Panc1 (cell line): Measurements from ENCODE around the gene APBB1. TPM values are rescaled to one million over a fixed set of nuclear protein-coding genes. Genes with fewer than 3 reads are reported as not detected.

Source experiments
- ATAC-seq: fragments of 200-7000 bp; cut with Tn5 transposase; 2 replicates; pipeline ENCODE4 v1.9.1; 2020; ENCODE audit warnings: mild to moderate bottlenecking, moderate library complexity
- BruUV-seq: library from RNA; stranded (reverse); fragments of 400-500 nt; replicated peaks from 2 replicates; lab custom pipeline; 2021; lab: Mats Ljungman, UMichigan
- CTCF ChIA-PET: fragments of 300-600 bp; sonication (Branson Sonifier 250); formaldehyde crosslinking; loops from one replicate; lab custom pipeline; 2022; ENCODE audit warnings: antibody characterized with exemption; lab: Charles Lee
- POLR2A ChIA-PET: fragments of 300-600 bp; sonication (Branson Sonifier 250); formaldehyde crosslinking; loops from one replicate; lab custom pipeline; 2022; ENCODE audit warnings: antibody characterized with exemption; lab: Charles Lee
- DNase-seq: peaks from one replicate; pipeline ENCODE4 v3.0.0-alpha.2; 2010; ENCODE audit warnings: low read depth, low spot score
- H3K27ac ChIP-seq: 2 replicates; pipeline ENCODE4 v1.5.1; 2011; ENCODE audit warnings: mild to moderate bottlenecking, low read length, inconsistent platforms
- H3K27me3 ChIP-seq: fragments of 200-500 bp; sonication (Bioruptor generic); 2 replicates; pipeline ENCODE4 v1.6.0; 2014; ENCODE audit warnings: low read length, inconsistent platforms; ENCODE audit not compliant: control insufficient read depth, insufficient read depth
- H3K36me3 ChIP-seq: fragments of 200-500 bp; sonication (Bioruptor generic); 2 replicates; pipeline ENCODE4 v1.5.1; 2014; ENCODE audit warnings: inconsistent platforms, mild to moderate bottlenecking, low read length, moderate library complexity; ENCODE audit not compliant: control insufficient read depth, insufficient read depth
- H3K4me1 ChIP-seq: 2 replicates; pipeline ENCODE4 v1.5.1; 2011; ENCODE audit warnings: inconsistent platforms, mild to moderate bottlenecking, low read length, moderate library complexity; ENCODE audit not compliant: control insufficient read depth, insufficient read depth
- H3K4me3 ChIP-seq, 2 experiments: 2 replicates each; pipeline ENCODE4 v1.5.1; 2011 to 2012; ENCODE audit warnings: low read depth in 2 of 2, low read length in 2 of 2, mild to moderate bottlenecking in 2 of 2, inconsistent platforms in 1 of 2, moderate library complexity in 1 of 2
- H3K9me3 ChIP-seq: fragments of 200-500 bp; sonication (Bioruptor generic); 2 replicates; pipeline ENCODE4 v1.5.1; 2014; ENCODE audit warnings: low read depth, mild to moderate bottlenecking, inconsistent platforms, low read length, moderate library complexity; ENCODE audit not compliant: control insufficient read depth, insufficient read depth
- CTCF ChIP-seq: fragments of 450-650 bp; IDR thresholded peaks from 2 replicates; pipeline ENCODE4 v1.5.1; 2017; ENCODE audit warnings: mild to moderate bottlenecking
- POLR2AphosphoS5 ChIP-seq: IDR thresholded peaks from 2 replicates; pipeline ENCODE4 v1.6.1; 2012; ENCODE audit warnings: mild to moderate bottlenecking, low read depth, low read length, moderate library complexity
- REST ChIP-seq, 2 experiments: IDR thresholded peaks; 2 replicates each; pipeline ENCODE4 v1.6.1; 2011 to 2012; ENCODE audit warnings: low read depth in 2 of 2, control low read depth in 1 of 2, low read length in 1 of 2, mild to moderate bottlenecking in 1 of 2, moderate library complexity in 1 of 2; ENCODE audit not compliant: insufficient read depth in 1 of 2
- SIN3A ChIP-seq: IDR thresholded peaks from 2 replicates; pipeline ENCODE4 v1.6.1; 2012; ENCODE audit warnings: low read depth, mild to moderate bottlenecking, low read length, moderate library complexity, borderline replicate concordance; ENCODE audit not compliant: insufficient read depth
- TCF7L2 ChIP-seq: IDR thresholded peaks from 2 replicates; pipeline ENCODE4 v1.6.1; 2011; ENCODE audit warnings: mild to moderate bottlenecking, low read depth, low read length, inconsistent platforms
- in situ Hi-C: cut with HindIII; loops from 2 replicates; pipeline ENCODE4 v1.10.0; 2016; ENCODE audit warnings: low sequenced_read_pairs, low pct_unique_long_range_greater_than_20kb
- intact Hi-C: fragments of 100-400 bp; cut with micrococcal nuclease; formaldehyde crosslinking; loops from one replicate; pipeline ENCODE4 v1.10.0; 2022; ENCODE audit not compliant: unreplicated experiment
- total RNA-seq: library from RNA; stranded (reverse); gene quantifications from one replicate; pipeline ENCODE4 v1.2.1, GENCODE V29; 2021; ENCODE audit not compliant: unreplicated experiment

The APBB1 gene
- total RNA-seq, 1 experiment from 2014 or later = 9.6 TPM

- no peaks in the 10 kb centered on the region for H3K9me3 ChIP-seq
- H3K36me3 ChIP-seq = no peaks in the 10 kb centered on the region
- H3K4me3 ChIP-seq = no peak overlapping the region
- no TSS peak for BruUV-seq
- intact Hi-C loops (loop anchor here (2.0 kb wide), 1 partner anchor 340 kb away; no protein-coding TSS in a partner anchor), in situ Hi-C loops (no loop called here)
- H3K27ac ChIP-seq = no peak overlapping the region
- ChIA-PET CTCF (interaction anchor here (0.6 to 2.3 kb wide), 29 partner anchors 9 to 1756 kb away, joined by 3 to 56 read pairs (median 4); partner anchors contain the start of genes CAVIN3, FHIP1B and SMPD1), POLR2A (interaction anchor here (1.1 kb wide), 1 partner anchor 112 kb away, joined by 3 read pairs; no protein-coding TSS in a partner anchor)
- H3K4me1 ChIP-seq = no peaks in the 10 kb centered on the region
- peaks cover 2% of the 10 kb centered on the region for H3K27me3 ChIP-seq
- peak; percentile 98 for ATAC-seq
- DNase-seq = peak; percentile 66
- TF ChIP-seq SIN3A (no peak), CTCF (peak; percentile 99), REST (IDR thresholded peaks at IDR 0.05; ENCODE audit: insufficient read depth in 1 of 2, low read depth in 2 of 2, low read length in 1 of 2) (no peak), TCF7L2 (no peak)
Measured at GRCh38 chr11:6362873-6363678, 55.8 kb downstream of the APBB1 start.

- POLR2A ChIA-PET = interaction anchor here (1.1 kb wide), 1 partner anchor 111 kb away, joined by 3 read pairs; no protein-coding TSS in a partner anchor
- in situ Hi-C loops (no loop called here), intact Hi-C loops (loop anchor here (2.0 kb wide), 1 partner anchor 340 kb away; no protein-coding TSS in a partner anchor)
- Histone ChIP-seq H3K27me3 (peaks cover under 1% of the 10 kb centered on the region), H3K36me3 (no peaks in the 10 kb centered on the region), H3K9me3 (no peaks in the 10 kb centered on the region), H3K4me1 (no peaks in the 10 kb centered on the region), H3K27ac (no peak overlapping the region), H3K4me3 (no peak overlapping the region)
- BruUV-seq = no TSS peak
- peak; percentile 29 for ATAC-seq
- CTCF ChIA-PET = interaction anchor here (0.6 to 2.3 kb wide), 24 partner anchors 8 to 1755 kb away, joined by 3 to 56 read pairs (median 4); partner anchors contain the start of genes CAVIN3, FHIP1B and SMPD1
- no peak for DNase-seq
- TF ChIP-seq TCF7L2 (no peak), SIN3A (no peak), POLR2AphosphoS5 (no peak), REST (IDR thresholded peaks at IDR 0.05; ENCODE audit: insufficient read depth in 1 of 2, low read depth in 2 of 2, low read length in 1 of 2) (no peak), CTCF (no peak)
Measured at GRCh38 chr11:6362185-6362872, 56.6 kb downstream of the APBB1 start.
